OCI-LY7 (cell line): Measurements from ENCODE around the gene MTMR2. TPM values are rescaled to one million over a fixed set of nuclear protein-coding genes. Genes with fewer than 3 reads are reported as not detected.

Experiments
- BruUV-seq: library from RNA; stranded (reverse); fragments of 400-500 nt; replicated peaks from 2 replicates; lab custom pipeline; 2021; lab: Mats Ljungman, UMichigan
- CTCF ChIA-PET: fragments of 300-600 bp; sonication (Branson Sonifier 250); formaldehyde crosslinking; loops from one replicate; lab custom pipeline; 2022; ENCODE audit warnings: antibody characterized with exemption; ENCODE audit not compliant: unreplicated experiment; lab: Charles Lee
- POLR2A ChIA-PET: fragments of 300-600 bp; sonication (Branson Sonifier 250); formaldehyde crosslinking; loops from one replicate; lab custom pipeline; 2022; ENCODE audit warnings: antibody characterized with exemption; lab: Charles Lee
- DNase-seq: peaks from one replicate; pipeline ENCODE4 v3.0.0-alpha.2; 2015; ENCODE audit warnings: low spot score
- H2AFZ ChIP-seq: fragments of 200-600 bp; sonication (generic), shearing (Covaris generic); 2 replicates; pipeline ENCODE4 v1.6.1; 2014; ENCODE audit warnings: mild to moderate bottlenecking, antibody characterized with exemption, low read length, moderate library complexity
- H3K27ac ChIP-seq: fragments of 200-600 bp; sonication (generic); 2 replicates; pipeline ENCODE4 v1.5.1; 2014; ENCODE audit warnings: mixed run types, low read depth, mild to moderate bottlenecking, moderate library complexity, low read length, inconsistent platforms; ENCODE audit not compliant: poor library complexity, severe bottlenecking
- H3K36me3 ChIP-seq: fragments of 200-600 bp; sonication (generic); 2 replicates; pipeline ENCODE4 v1.6.1; 2014; ENCODE audit warnings: mild to moderate bottlenecking, antibody characterized with exemption, low read length, moderate library complexity, mixed read lengths; ENCODE audit not compliant: insufficient read depth
- H3K4me1 ChIP-seq: fragments of 200-600 bp; sonication (generic); 2 replicates; pipeline ENCODE4 v1.5.1; 2014; ENCODE audit warnings: mild to moderate bottlenecking, low read length; ENCODE audit not compliant: insufficient read depth, poor library complexity, severe bottlenecking
- H3K4me2 ChIP-seq: fragments of 200-600 bp; sonication (generic); 2 replicates; pipeline ENCODE4 v1.6.1; 2014; ENCODE audit warnings: mild to moderate bottlenecking, low read length
- H3K4me3 ChIP-seq: fragments of 200-600 bp; sonication (generic); 2 replicates; pipeline ENCODE4 v1.5.1; 2014; ENCODE audit warnings: mild to moderate bottlenecking, low read depth, low read length; ENCODE audit not compliant: poor library complexity, severe bottlenecking
- H3K79me2 ChIP-seq: fragments of 200-600 bp; sonication (generic); 2 replicates; pipeline ENCODE4 v1.6.1; 2016; ENCODE audit warnings: low read depth, mild to moderate bottlenecking, low read length, moderate library complexity, mixed read lengths; ENCODE audit not compliant: insufficient read depth
- H3K9me2 ChIP-seq: fragments of 200-600 bp; sonication (generic); 2 replicates; pipeline ENCODE4 v1.6.1; 2016; ENCODE audit warnings: mild to moderate bottlenecking, low read length, mixed read lengths; ENCODE audit not compliant: insufficient read depth
- H3K9me3 ChIP-seq: fragments of 200-600 bp; sonication (generic); 2 replicates; pipeline ENCODE4 v1.6.1; 2014; ENCODE audit warnings: mild to moderate bottlenecking, mixed run types, low read length, mixed read lengths
- H4K20me1 ChIP-seq: fragments of 200-600 bp; sonication (generic); 2 replicates; pipeline ENCODE4 v1.6.1; 2014; ENCODE audit warnings: mild to moderate bottlenecking, antibody characterized with exemption, low read length, moderate library complexity, mixed read lengths; ENCODE audit not compliant: insufficient read depth
- CTCF ChIP-seq: fragments of 200-600 bp; sonication (generic); conservative IDR thresholded peaks from 2 replicates; pipeline ENCODE4 v1.5.1; 2014; ENCODE audit warnings: mild to moderate bottlenecking, antibody characterized with exemption, low read length, moderate library complexity, mixed read lengths
- EZH2phosphoT487 ChIP-seq: fragments of 200-600 bp; sonication (generic); IDR thresholded peaks from 2 replicates; pipeline ENCODE4 v1.6.1; 2018; ENCODE audit warnings: low read depth, borderline replicate concordance, mild to moderate bottlenecking, mixed run types, antibody characterized with exemption, low read length, moderate library complexity, mixed read lengths
- intact Hi-C: fragments of 100-400 bp; cut with micrococcal nuclease; formaldehyde crosslinking; loops from one replicate; pipeline ENCODE4 v1.10.0; 2022; ENCODE audit not compliant: unreplicated experiment
- small RNA-seq: library from RNA; depleted of rRNA; stranded (forward); fragments of <200 nt; gene quantifications from one replicate; pipeline ENCODE3, GENCODE V24; 2014
- total RNA-seq, 2 experiments: library from RNA; depleted of rRNA in 1 of 2; stranded (reverse); fragments of >200 nt in 1 of 2; shearing (Covaris generic) in 1 of 2; gene quantifications; 2 replicates each; pipeline ENCODE4 v1.2.3, GENCODE V29; 2014 to 2022

MTMR2 gene
- total RNA-seq, 2 experiments from 2014 or later = 0.79 to 13.0 TPM

GRCh38 chr11:95789506-95790122 lies 134.3 kb downstream of the MTMR2 start, which contains the start of gene FAM76B:
Gene FAM76B, minus strand, starts transcription at chr11:95789782. Its CDS starts 304 bp downstream, at chr11:95789478.
- DNase-seq = peak; percentile 98
- no TSS peak for BruUV-seq
- Histone ChIP-seq H3K79me2 (peaks cover 75% of the 10 kb centered on the region), H3K9me2 (no peaks in the 10 kb centered on the region), H3K4me3 (peak within 1 kb of the TSS; percentile 83), H3K27ac (peak within 1 kb of the TSS; percentile 94), H4K20me1 (peaks cover 41% of the 10 kb centered on the region), H3K4me2 (peak within 1 kb of the TSS; percentile 92), H3K4me1 (peaks cover 28% of the 10 kb centered on the region), H2AFZ (peak within 1 kb of the TSS; percentile 42), H3K9me3 (no peaks in the 10 kb centered on the region), H3K36me3 (peaks cover 36% of the 10 kb centered on the region)
- POLR2A ChIA-PET = interaction anchor here (0.7 to 4.1 kb wide), 12 partner anchors 10 to 814 kb away, joined by 3 to 30 read pairs (median 3); partner anchors contain the start of genes CCDC82 and SRSF8
- CTCF ChIA-PET = interaction anchor here (0.6 kb wide), 2 partner anchors 691 to 722 kb away, joined by 3 to 5 read pairs; no protein-coding TSS in a partner anchor
- TF ChIP-seq EZH2phosphoT487 (no peak), CTCF (no peak)
- intact Hi-C loops = loop anchor here (5.0 to 10.0 kb wide), 4 partner anchors 425 to 722 kb away; partner anchors contain the start of genes CCDC82 and SRSF8

- peak overlapping the region; percentile 92 for H3K4me2 ChIP-seq
- peak overlapping the region; percentile 94 for H3K27ac ChIP-seq
- no peaks in the 10 kb centered on the region for H3K9me3 ChIP-seq
- H4K20me1 ChIP-seq = peaks cover 40% of the 10 kb centered on the region
- DNase-seq = peak; percentile 63
- BruUV-seq = no TSS peak
- H3K9me2 ChIP-seq = no peaks in the 10 kb centered on the region
- H3K4me1 ChIP-seq = peaks cover 28% of the 10 kb centered on the region
- intact Hi-C loops = loop anchor here (5.0 kb wide), 1 partner anchor 722 kb away; the partner anchor contains the start of gene SRSF8
- H3K4me3 ChIP-seq = peak overlapping the region; percentile 83
- H3K36me3 ChIP-seq = peaks cover 41% of the 10 kb centered on the region
- H2AFZ ChIP-seq = peak overlapping the region; percentile 42; the same call in 1 of the 2 replicates
- CTCF ChIA-PET = interaction anchor here (0.6 kb wide), 2 partner anchors 690 to 721 kb away, joined by 3 to 5 read pairs; no protein-coding TSS in a partner anchor
- TF ChIP-seq CTCF = peak; percentile 63
- TF ChIP-seq EZH2phosphoT487 = no peak
- POLR2A ChIA-PET = interaction anchor here (0.7 to 4.1 kb wide), 10 partner anchors 10 to 721 kb away, joined by 3 to 30 read pairs (median 4); partner anchors contain the start of genes CCDC82 and SRSF8
- H3K79me2 ChIP-seq = peaks cover 69% of the 10 kb centered on the region
Observed at GRCh38 chr11:95788921-95789505, 134.9 kb downstream of the MTMR2 start.

Small RNAs within 50 kb of the gene (small RNA-seq; reads per million reads assigned to genes)
- gene RNA5SP345 = 4.4 reads per million, percentile 90 among the genes with 10 or more reads in this experiment

Other genes starting within 250 kb of the MTMR2 start
- 38.8 and 40.9 TPM in 2 replicates for gene FAM76B, start 134.3 kb downstream of the MTMR2 start, total RNA-seq (2014; rRNA removed; shearing (Covaris generic))
- gene FAM76B, start 134.3 kb downstream of the MTMR2 start, total RNA-seq (2022) = 53.7 and 57.7 TPM in 2 replicates
- gene CEP57, start 133.6 kb downstream of the MTMR2 start, total RNA-seq (2014; rRNA removed; shearing (Covaris generic)) = 53.5 and 57.7 TPM in 2 replicates
- gene CEP57, start 133.6 kb downstream of the MTMR2 start, total RNA-seq (2022) = 67.4 and 75.9 TPM in 2 replicates